HG02571 (cell line): ENCODE measurements around the gene OPA3.

ENCODE experiments used
- ATAC-seq: cut with Tn5 transposase; IDR thresholded peaks from one replicate; pipeline ENCODE4 v1.9.1; 2021; ENCODE audit warnings: mild to moderate bottlenecking, moderate library complexity; ENCODE audit not compliant: unreplicated experiment

OPA3 gene

GRCh38 chr19:45598267-45599001 is 13.8 kb upstream of the OPA3 start:
- no peak for ATAC-seq

GRCh38 chr19:45597425-45598111 is 13.0 kb upstream of the OPA3 start:
- ATAC-seq, result no peak

- ATAC-seq, result no peak
Measured at GRCh38 chr19:45595814-45596213, 11.2 kb upstream of the OPA3 start.

GRCh38 chr19:45593520-45593919 is 8.9 kb upstream of the OPA3 start:
- ATAC-seq, result no peak

- ATAC-seq, result no peak
Measured at GRCh38 chr19:45592366-45592765, 7.8 kb upstream of the OPA3 start.

GRCh38 chr19:45591638-45592005 is 7.0 kb upstream of the OPA3 start:
- ATAC-seq, result no peak

GRCh38 chr19:45591004-45591637 is 6.5 kb upstream of the OPA3 start:
- no peak for ATAC-seq

- ATAC-seq, result no peak
Measured at GRCh38 chr19:45590300-45591003, 5.8 kb upstream of the OPA3 start.

- no peak for ATAC-seq
Measured at GRCh38 chr19:45589768-45590167, 5.2 kb upstream of the OPA3 start.

GRCh38 chr19:45587873-45588272 is 3.3 kb upstream of the OPA3 start:
- ATAC-seq, result no peak

- no peak for ATAC-seq
Measured at GRCh38 chr19:45585158-45585577, 566 bp upstream of the OPA3 start.

GRCh38 chr19:45581576-45581975 is 3.0 kb downstream of the OPA3 start:
- ATAC-seq, result no peak

- no peak for ATAC-seq
Measured at GRCh38 chr19:45578861-45579260, 5.7 kb downstream of the OPA3 start.

- ATAC-seq, result no peak
Measured at GRCh38 chr19:45577111-45577905, 7.3 kb downstream of the OPA3 start.

GRCh38 chr19:45576682-45577081 is 7.9 kb downstream of the OPA3 start:
- no peak for ATAC-seq

- ATAC-seq, result no peak
Measured at GRCh38 chr19:45575216-45575615, 9.4 kb downstream of the OPA3 start.

- no peak for ATAC-seq
Measured at GRCh38 chr19:45574526-45574925, 10.1 kb downstream of the OPA3 start.

GRCh38 chr19:45571457-45572220 is 13.0 kb downstream of the OPA3 start:
- ATAC-seq, result no peak

- ATAC-seq, result no peak
Measured at GRCh38 chr19:45569619-45570421, 14.8 kb downstream of the OPA3 start.
